ENCODE measurements around the gene JKAMP. TPM values are rescaled to one million over a fixed set of nuclear protein-coding genes. Genes with fewer than 3 reads are reported as not detected.

JKAMP gene
- total and polyA plus RNA-seq, 2 of the 8 experiments (the other 6 are each of a cell fraction or from before 2014, with no cell fraction given), result 34.9 to 182 TPM

DNA sequence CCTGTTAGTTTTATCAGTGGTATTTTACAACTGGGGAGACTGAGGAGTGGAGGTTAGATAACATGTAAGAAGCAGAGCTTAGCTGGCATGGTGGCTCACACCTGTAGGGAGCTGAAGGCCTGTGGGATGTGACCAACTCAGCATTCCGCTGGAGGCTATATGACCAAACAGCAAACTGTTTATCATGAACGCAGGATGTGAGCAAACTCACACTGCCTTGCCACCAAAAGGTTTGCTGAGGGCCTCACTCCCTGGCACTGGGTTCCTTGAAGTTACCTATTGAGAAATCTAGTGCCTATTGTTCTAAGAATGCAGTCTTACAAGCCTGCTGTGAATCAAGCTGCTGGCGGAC, 23.4 kb downstream of the JKAMP start (continued):
- TF ChIP-seq, protein P1, sequence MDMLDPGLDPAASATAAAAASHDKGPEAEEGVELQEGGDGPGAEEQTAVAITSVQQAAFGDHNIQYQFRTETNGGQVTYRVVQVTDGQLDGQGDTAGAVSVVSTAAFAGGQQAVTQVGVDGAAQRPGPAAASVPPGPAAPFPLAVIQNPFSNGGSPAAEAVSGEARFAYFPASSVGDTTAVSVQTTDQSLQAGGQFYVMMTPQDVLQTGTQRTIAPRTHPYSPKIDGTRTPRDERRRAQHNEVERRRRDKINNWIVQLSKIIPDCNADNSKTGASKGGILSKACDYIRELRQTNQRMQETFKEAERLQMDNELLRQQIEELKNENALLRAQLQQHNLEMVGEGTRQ (IDR thresholded peaks at IDR 0.05; ENCODE audit: low read length), result no peak
- TF ChIP-seq TCF12 (IDR thresholded peaks at IDR 0.05; ENCODE audit: low read depth, low read length) (no peak), RNF2 (IDR thresholded peaks at IDR 0.05; ENCODE audit: borderline replicate concordance, low read depth, low read length, missing control alignments, poor library complexity, severe bottlenecking) (no peak), ZNF274 (IDR thresholded peaks at IDR 0.05; ENCODE audit: borderline replicate concordance, extremely low read depth, low read length) (no peak)
- TF ChIP-seq, protein P2, sequence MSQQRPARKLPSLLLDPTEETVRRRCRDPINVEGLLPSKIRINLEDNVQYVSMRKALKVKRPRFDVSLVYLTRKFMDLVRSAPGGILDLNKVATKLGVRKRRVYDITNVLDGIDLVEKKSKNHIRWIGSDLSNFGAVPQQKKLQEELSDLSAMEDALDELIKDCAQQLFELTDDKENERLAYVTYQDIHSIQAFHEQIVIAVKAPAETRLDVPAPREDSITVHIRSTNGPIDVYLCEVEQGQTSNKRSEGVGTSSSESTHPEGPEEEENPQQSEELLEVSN (IDR thresholded peaks at IDR 0.05), result no peak

Measured in H1 (cell line).